H1 (cell line): ENCODE results near the gene SEC24C. TPM values are rescaled to one million over a fixed set of nuclear protein-coding genes. Genes with fewer than 3 reads are reported as not detected.

ENCODE experiments used
- ATF2 ChIP-seq: IDR thresholded peaks from 2 replicates; pipeline ENCODE4 v1.6.1; 2012; ENCODE audit warnings: low read length, inconsistent platforms
- ATF3 ChIP-seq: IDR thresholded peaks from 2 replicates; pipeline ENCODE4 v1.6.1; 2011; ENCODE audit warnings: low read depth, mild to moderate bottlenecking, low read length; ENCODE audit not compliant: insufficient read depth
- BACH1 ChIP-seq: IDR thresholded peaks from 2 replicates; pipeline ENCODE4 v1.6.1; 2012; ENCODE audit warnings: low read length, improper control_type of control experiment
- BCL11A ChIP-seq, 2 experiments: IDR thresholded peaks; one replicate each; pipeline ENCODE4 v1.6.1; 2011; ENCODE audit warnings: low read depth in 2 of 2, low read length in 2 of 2, mild to moderate bottlenecking in 2 of 2
- BRCA1 ChIP-seq: IDR thresholded peaks from 2 replicates; pipeline ENCODE4 v1.6.1; 2012; ENCODE audit warnings: low read depth, low read length, improper control_type of control experiment
- CBX5 ChIP-seq: fragments of 300-800, 300-1000 bp; sonication (generic); IDR thresholded peaks from 2 replicates; pipeline ENCODE4 v1.7.1; 2016; ENCODE audit warnings: antibody characterized with exemption, low read length, low read depth
- EP300 ChIP-seq, 2 experiments: IDR thresholded peaks; 1 replicate in 1 of 2; 2 replicates in 1 of 2; pipeline ENCODE4 v1.6.1; 2011 to 2012; ENCODE audit warnings: low read depth in 2 of 2, low read length in 2 of 2, mild to moderate bottlenecking in 2 of 2, borderline replicate concordance in 1 of 2, inconsistent platforms in 1 of 2, moderate library complexity in 1 of 2
- HDAC6 ChIP-seq: IDR thresholded peaks from one replicate; pipeline ENCODE4 v1.7.1; 2012; ENCODE audit warnings: low read depth, mild to moderate bottlenecking, inconsistent platforms, low read length, moderate library complexity
- JUND ChIP-seq: IDR thresholded peaks from 2 replicates; pipeline ENCODE4 v1.6.1; 2011; ENCODE audit warnings: mild to moderate bottlenecking, improper control_type of control experiment, low read length
- NANOG ChIP-seq: IDR thresholded peaks from 2 replicates; pipeline ENCODE4 v1.6.1; 2011; ENCODE audit warnings: low read length, low read depth, mild to moderate bottlenecking, inconsistent platforms; ENCODE audit not compliant: insufficient read depth, poor library complexity, severe bottlenecking
- PHF8 ChIP-seq: fragments of 200-600 bp; sonication (generic); conservative IDR thresholded peaks from 2 replicates; pipeline ENCODE4 v1.7.1; 2012; ENCODE audit warnings: low read depth, mild to moderate bottlenecking, inconsistent platforms, low read length, moderate library complexity
- POLR2AphosphoS5 ChIP-seq: IDR thresholded peaks from 2 replicates; pipeline ENCODE4 v1.6.1; 2011; ENCODE audit warnings: low read depth, low read length
- POU5F1 ChIP-seq: IDR thresholded peaks from 2 replicates; pipeline ENCODE4 v1.6.1; 2011; ENCODE audit warnings: low read depth, mild to moderate bottlenecking, low read length, moderate library complexity
- RNF2 ChIP-seq: fragments of 200-900, 300-1000 bp; sonication (generic); IDR thresholded peaks from 2 replicates; pipeline ENCODE4 v1.7.1; 2016; ENCODE audit warnings: borderline replicate concordance, low read depth, mild to moderate bottlenecking, antibody characterized with exemption, low read length; ENCODE audit not compliant: poor library complexity, severe bottlenecking; ENCODE audit errors: missing control alignments
- SAP30 ChIP-seq: fragments of 300-600 bp; sonication (generic); IDR thresholded peaks from 2 replicates; pipeline ENCODE4 v1.7.1; 2012; ENCODE audit warnings: low read length, moderate library complexity, mild to moderate bottlenecking, inconsistent platforms; ENCODE audit not compliant: insufficient read depth, insufficient replicate concordance
- SIRT6 ChIP-seq: IDR thresholded peaks from one replicate; pipeline ENCODE4 v1.7.1; 2012; ENCODE audit warnings: low read length, inconsistent platforms
- SP1 ChIP-seq: IDR thresholded peaks from 2 replicates; pipeline ENCODE4 v1.6.1; 2011; ENCODE audit warnings: low read depth, low read length
- SP2 ChIP-seq: IDR thresholded peaks from 2 replicates; pipeline ENCODE4 v1.6.1; 2012; ENCODE audit warnings: mild to moderate bottlenecking, low read length, inconsistent platforms
- SRF ChIP-seq: IDR thresholded peaks from 2 replicates; pipeline ENCODE4 v1.6.1; 2011; ENCODE audit warnings: mild to moderate bottlenecking, low read depth, low read length, moderate library complexity
- TBP ChIP-seq: IDR thresholded peaks from 2 replicates; pipeline ENCODE4 v1.6.1; 2011; ENCODE audit warnings: low read depth, low read length, improper control_type of control experiment
- polyA plus RNA-seq, 7 experiments: library from polyadenylated mRNA; depleted of rRNA in 3 of 7; stranded (reverse) in 5 of 7; unstranded in 2 of 7; fragments of >200 nt in 5 of 7; fragments of 200-250 nt in 2 of 7; gene quantifications; 1 replicate in 5 of 7; 2 replicates in 1 of 7; 4 replicates in 1 of 7; pipeline versions ENCODE4 v1.2.1 to v1.2.3, GENCODE V29; 2011 to 2013; ENCODE audit warnings: missing spikeins in 2 of 7, mixed read lengths in 2 of 7
- total RNA-seq: library from RNA; stranded (reverse); fragmentation: NEBNext Ultra II Directional; extraction: Animal tissue kit (Norgen Biotek cat#: 25700); gene quantifications from 2 replicates; pipeline ENCODE4 v1.2.1, GENCODE V29; 2021

Gene SEC24C
- total and polyA plus RNA-seq, 2 of the 8 experiments (the other 6 are each of a cell fraction or from before 2014, with no cell fraction given): 63.2 to 67.4 TPM

- TF ChIP-seq NANOG (peak; percentile 13), ATF2 (peak; percentile 28; the same call in 1 of the 2 replicates), POU5F1 (no peak), POLR2AphosphoS5 (peak; percentile 94), SP1 (0 out of 2 replicates have a peak, but pooled peaks have one; percentile 19), SP2 (no peak), EP300 (IDR thresholded peaks at IDR 0.05; ENCODE audit: borderline replicate concordance in 1 of 2, low read depth in 2 of 2, low read length in 2 of 2) (no peak), HDAC6 (no peak), SAP30 (no peak), ATF3 (no peak), JUND (no peak), CBX5 (no peak), RNF2 (no peak), BACH1 (no peak), SIRT6 (no peak), PHF8 (peak; percentile 95), TBP (peak; percentile 91), BRCA1 (no peak), SRF (peak; percentile 59; the same call in 1 of the 2 replicates), BCL11A (IDR thresholded peaks at IDR 0.05; ENCODE audit: low read depth in 2 of 2, low read length in 2 of 2) (no peak)
Observed at GRCh38 chr10:73730153-73730906, 13.8 kb upstream of the SEC24C start (continued).
